HEK293 (cell line): ENCODE data around the gene SCN7A.

Experiments
- CTCF ChIA-PET: fragments of 350-600 bp; formaldehyde crosslinking; extraction: SDS; loops from one replicate; lab custom pipeline; 2021; ENCODE audit warnings: antibody characterized with exemption; lab: Yijun Ruan, JAX
- POLR2A ChIA-PET: fragments of 300-600 bp; formaldehyde crosslinking; extraction: SDS; loops from one replicate; lab custom pipeline; 2020; ENCODE audit warnings: antibody characterized with exemption, inconsistent platforms; lab: Yijun Ruan, JAX
- H3K27ac ChIP-seq: fragments of 200-500 bp; sonication (Bioruptor generic); 2 replicates; pipeline ENCODE4 v1.5.1; 2014; ENCODE audit warnings: low read depth, low read length, control low read depth, inconsistent platforms; ENCODE audit errors: extremely low read depth
- H3K36me3 ChIP-seq, 2 experiments: fragments of 200-500 bp in 1 of 2; sonication (Bioruptor generic) in 1 of 2; 1 replicate in 1 of 2; 2 replicates in 1 of 2; pipeline ENCODE4 v1.5.1; 2014 to 2017; ENCODE audit warnings: inconsistent platforms in 2 of 2, low read length in 2 of 2; ENCODE audit not compliant: control insufficient read depth in 2 of 2, insufficient read depth in 1 of 2
- H3K4me1 ChIP-seq: fragments of 200-500 bp; sonication (Bioruptor generic); 2 replicates; pipeline ENCODE4 v1.5.1; 2014; ENCODE audit warnings: mild to moderate bottlenecking, low read length, inconsistent platforms; ENCODE audit not compliant: control insufficient read depth, insufficient read depth
- H3K4me3 ChIP-seq: 2 replicates; pipeline ENCODE4 v1.5.1; 2011; ENCODE audit warnings: low read depth, mild to moderate bottlenecking, control low read depth, low read length, moderate library complexity
- H3K9me3 ChIP-seq: fragments of 200-500 bp; sonication (Bioruptor generic); 2 replicates; pipeline ENCODE4 v1.5.1; 2014; ENCODE audit warnings: low read depth, low read length, inconsistent platforms; ENCODE audit not compliant: control insufficient read depth, insufficient read depth
- HOXC10 ChIP-seq: sonication (generic); formaldehyde crosslinking; IDR thresholded peaks from 2 replicates; pipeline ENCODE4 v1.8.1; 2023; ENCODE audit warnings: mild to moderate bottlenecking, missing genetic modification reagents
- IKZF3 ChIP-seq: fragments of 450-650 bp; IDR thresholded peaks from 2 replicates; pipeline ENCODE4 v1.5.0; 2018; ENCODE audit warnings: missing biosample characterization, mild to moderate bottlenecking, missing genetic modification characterization, moderate library complexity
- KLF10 ChIP-seq: fragments of 450-650 bp; IDR thresholded peaks from 2 replicates; pipeline ENCODE4 v1.5.1; 2018; ENCODE audit warnings: missing biosample characterization, mild to moderate bottlenecking, missing genetic modification characterization
- MEIS1 ChIP-seq: sonication (generic); formaldehyde crosslinking; IDR thresholded peaks from 2 replicates; pipeline ENCODE4 v1.8.1; 2022; ENCODE audit warnings: missing genetic modification reagents, mild to moderate bottlenecking, borderline replicate concordance
- MYNN ChIP-seq: fragments of 450-650 bp; formaldehyde crosslinking; IDR thresholded peaks from 2 replicates; pipeline ENCODE4 v1.5.1; 2016; ENCODE audit warnings: missing biosample characterization, missing genetic modification characterization, borderline replicate concordance
- MZF1 ChIP-seq: fragments of 450-650 bp; formaldehyde crosslinking; IDR thresholded peaks from 2 replicates; pipeline ENCODE4 v1.5.1; 2017; ENCODE audit warnings: missing biosample characterization, missing genetic modification characterization, borderline replicate concordance
- SCRT2 ChIP-seq: fragments of 450-650 bp; formaldehyde crosslinking; IDR thresholded peaks from 2 replicates; pipeline ENCODE4 v1.5.1; 2016; ENCODE audit warnings: missing biosample characterization, missing genetic modification characterization
- ZBTB20 ChIP-seq: fragments of 450-650 bp; formaldehyde crosslinking; IDR thresholded peaks from 2 replicates; pipeline ENCODE4 v1.5.1; 2016; ENCODE audit warnings: missing biosample characterization, missing genetic modification characterization
- ZFP69B ChIP-seq: fragments of 450-650 bp; formaldehyde crosslinking; IDR thresholded peaks from 2 replicates; pipeline ENCODE4 v1.5.1; 2016; ENCODE audit warnings: missing biosample characterization, missing genetic modification characterization
- ZNF10 ChIP-seq: fragments of 450-650 bp; formaldehyde crosslinking; IDR thresholded peaks from 2 replicates; pipeline ENCODE4 v1.5.1; 2017; ENCODE audit warnings: missing biosample characterization, missing genetic modification characterization
- ZNF140 ChIP-seq: fragments of 450-650 bp; formaldehyde crosslinking; IDR thresholded peaks from 2 replicates; pipeline ENCODE4 v1.5.1; 2016; ENCODE audit warnings: missing biosample characterization, missing genetic modification characterization
- ZNF16 ChIP-seq: fragments of 450-650 bp; formaldehyde crosslinking; IDR thresholded peaks from 2 replicates; pipeline ENCODE4 v1.5.1; 2016; ENCODE audit warnings: low read depth, missing biosample characterization, missing genetic modification characterization
- ZNF501 ChIP-seq: fragments of 450-650 bp; formaldehyde crosslinking; IDR thresholded peaks from 2 replicates; pipeline ENCODE4 v1.5.1; 2016; ENCODE audit warnings: missing biosample characterization, missing genetic modification characterization
- ZNF510 ChIP-seq: fragments of 450-650 bp; formaldehyde crosslinking; IDR thresholded peaks from 2 replicates; pipeline ENCODE4 v1.5.1; 2018; ENCODE audit warnings: mild to moderate bottlenecking, missing genetic modification characterization, missing biosample characterization; ENCODE audit not compliant: insufficient replicate concordance
- ZNF514 ChIP-seq: fragments of 450-650 bp; formaldehyde crosslinking; IDR thresholded peaks from 2 replicates; pipeline ENCODE4 v1.5.1; 2016; ENCODE audit warnings: missing biosample characterization, missing genetic modification characterization
- ZNF530 ChIP-seq: fragments of 450-650 bp; formaldehyde crosslinking; IDR thresholded peaks from 2 replicates; pipeline ENCODE4 v1.5.1; 2016; ENCODE audit warnings: low read depth, missing biosample characterization, missing genetic modification characterization
- ZNF571 ChIP-seq: fragments of 450-650 bp; formaldehyde crosslinking; IDR thresholded peaks from 2 replicates; pipeline ENCODE4 v1.5.0; 2017; ENCODE audit warnings: missing biosample characterization, missing genetic modification characterization
- ZNF621 ChIP-seq: fragments of 450-650 bp; formaldehyde crosslinking; IDR thresholded peaks from 2 replicates; pipeline ENCODE4 v1.5.1; 2017; ENCODE audit warnings: missing biosample characterization, missing genetic modification characterization
- ZNF660 ChIP-seq: fragments of 450-650 bp; IDR thresholded peaks from 2 replicates; pipeline ENCODE4 v1.5.1; 2018; ENCODE audit warnings: missing biosample characterization, mild to moderate bottlenecking, missing genetic modification characterization
- ZNF701 ChIP-seq: fragments of 450-650 bp; formaldehyde crosslinking; IDR thresholded peaks from 2 replicates; pipeline ENCODE4 v1.5.1; 2016; ENCODE audit warnings: missing biosample characterization, missing genetic modification characterization
- ZNF707 ChIP-seq: fragments of 450-650 bp; formaldehyde crosslinking; IDR thresholded peaks from 2 replicates; pipeline ENCODE4 v1.5.1; 2016; ENCODE audit warnings: missing biosample characterization, missing genetic modification characterization
- ZNF830 ChIP-seq: fragments of 450-650 bp; IDR thresholded peaks from 2 replicates; pipeline ENCODE4 v1.5.0; 2018; ENCODE audit warnings: missing biosample characterization, missing genetic modification characterization, low read depth, mild to moderate bottlenecking, moderate library complexity
- TF ChIP-seq, protein P1 (sequence below): fragments of 450-650 bp; formaldehyde crosslinking; IDR thresholded peaks from 2 replicates; pipeline ENCODE4 v1.5.1; 2017; ENCODE audit warnings: missing biosample characterization, mild to moderate bottlenecking, missing genetic modification characterization, moderate library complexity
- TF ChIP-seq, protein P2 (sequence below): fragments of 450-650 bp; formaldehyde crosslinking; IDR thresholded peaks from 2 replicates; pipeline ENCODE4 v1.5.1; 2017; ENCODE audit warnings: missing biosample characterization, missing genetic modification characterization
- TF ChIP-seq, protein P3 (sequence below): fragments of 450-650 bp; formaldehyde crosslinking; conservative IDR thresholded peaks from 2 replicates; pipeline ENCODE4 v1.5.1; 2016; ENCODE audit warnings: low read depth, missing biosample characterization, missing genetic modification characterization
- TF ChIP-seq, protein P4 (sequence below): fragments of 450-650 bp; formaldehyde crosslinking; IDR thresholded peaks from 2 replicates; pipeline ENCODE4 v1.5.1; 2016; ENCODE audit warnings: missing biosample characterization, missing genetic modification characterization

Gene SCN7A

DNA sequence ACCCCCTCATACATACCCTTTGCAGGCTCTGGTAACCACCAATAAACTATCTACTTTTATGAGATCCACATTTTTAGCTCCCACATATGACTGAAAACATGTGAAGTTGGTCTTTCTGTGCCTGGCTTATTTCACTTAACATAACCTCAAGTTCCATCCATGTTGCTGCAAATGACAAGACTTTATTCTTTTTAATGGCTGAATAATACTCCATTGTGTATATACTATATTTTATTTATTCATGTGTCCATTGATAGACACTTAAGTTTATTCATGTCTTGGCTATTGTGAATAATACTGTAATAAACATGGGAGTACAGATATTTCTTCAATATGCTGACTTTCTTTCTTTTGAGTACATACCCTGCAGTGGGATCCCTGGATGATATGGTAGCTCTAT, 45.9 kb downstream of the SCN7A start (continued):
- TF ChIP-seq, protein P1, sequence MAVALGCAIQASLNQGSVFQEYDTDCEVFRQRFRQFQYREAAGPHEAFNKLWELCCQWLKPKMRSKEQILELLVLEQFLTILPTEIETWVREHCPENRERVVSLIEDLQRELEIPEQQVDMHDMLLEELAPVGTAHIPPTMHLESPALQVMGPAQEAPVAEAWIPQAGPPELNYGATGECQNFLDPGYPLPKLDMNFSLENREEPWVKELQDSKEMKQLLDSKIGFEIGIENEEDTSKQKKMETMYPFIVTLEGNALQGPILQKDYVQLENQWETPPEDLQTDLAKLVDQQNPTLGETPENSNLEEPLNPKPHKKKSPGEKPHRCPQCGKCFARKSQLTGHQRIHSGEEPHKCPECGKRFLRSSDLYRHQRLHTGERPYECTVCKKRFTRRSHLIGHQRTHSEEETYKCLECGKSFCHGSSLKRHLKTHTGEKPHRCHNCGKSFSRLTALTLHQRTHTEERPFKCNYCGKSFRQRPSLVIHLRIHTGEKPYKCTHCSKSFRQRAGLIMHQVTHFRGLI (tag by site-specific recombination), result no peak
- no peak for TF ChIP-seq SCRT2 (tag by site-specific recombination)
- no peak for TF ChIP-seq HOXC10 (CRISPR knock-in tag)
- TF ChIP-seq ZNF501, result no peak
- TF ChIP-seq ZFP69B (tag by site-specific recombination), result no peak
- TF ChIP-seq, all 188 proteins: peak for 0

DNA sequence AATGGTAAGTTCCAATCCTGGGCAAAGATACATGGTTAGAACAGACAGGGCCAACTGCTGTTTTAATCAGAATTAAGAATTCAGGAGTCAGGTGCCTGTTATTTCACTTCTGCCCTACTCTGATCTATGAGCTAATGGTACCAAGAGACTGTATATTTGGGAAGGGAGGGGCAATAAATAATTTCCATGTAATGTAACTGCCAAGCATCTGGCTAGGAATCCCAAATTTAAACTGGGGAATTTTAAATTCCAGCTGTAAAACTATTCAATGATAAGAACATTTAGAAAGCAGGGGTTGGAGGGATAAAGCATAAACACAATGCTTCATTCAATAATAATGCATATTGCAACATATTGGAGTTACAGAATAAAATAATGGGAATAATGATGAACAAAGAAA, 49.7 kb downstream of the SCN7A start:
- no peak overlapping the region for H3K27ac ChIP-seq
- no peak for TF ChIP-seq ZNF16 (tag by site-specific recombination)
- TF ChIP-seq ZNF10 (tag by site-specific recombination), result no peak
- TF ChIP-seq, all 188 proteins: peak for 0
- Histone ChIP-seq H3K36me3 (no peaks in the 10 kb centered on the region), H3K4me1 (no peaks in the 10 kb centered on the region), H3K9me3 (no peaks in the 10 kb centered on the region), H3K4me3 (no peak overlapping the region)
- POLR2A ChIA-PET, result no interaction called here
- CTCF ChIA-PET, result no interaction called here

DNA sequence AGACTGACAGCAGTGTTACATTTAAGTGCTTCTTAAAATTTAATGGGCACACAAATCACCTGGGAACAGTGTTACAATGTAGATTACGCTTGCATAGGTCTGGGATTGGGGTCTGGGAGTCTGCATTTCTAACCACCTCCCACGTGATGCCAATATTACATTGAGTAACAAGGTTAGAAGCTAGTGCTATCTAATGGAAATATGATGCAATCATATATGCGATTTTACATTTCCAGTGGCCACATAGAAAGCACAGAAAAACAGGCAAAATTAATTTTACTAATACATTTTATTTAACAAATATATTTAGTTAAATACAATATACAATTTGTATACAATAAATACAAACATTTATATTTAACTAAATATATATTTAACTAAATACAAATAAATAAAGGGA, 53.7 kb downstream of the SCN7A start:
- H3K9me3 ChIP-seq, result no peaks in the 10 kb centered on the region
- H3K4me3 ChIP-seq, result no peak overlapping the region
- ChIA-PET CTCF (interaction anchor here (0.7 kb wide), 1 partner anchor 1014 kb away, joined by 3 read pairs; no protein-coding TSS in a partner anchor), POLR2A (no interaction called here)
- no peaks in the 10 kb centered on the region for H3K4me1 ChIP-seq
- H3K27ac ChIP-seq, result no peak overlapping the region
- H3K36me3 ChIP-seq, result no peaks in the 10 kb centered on the region
- TF ChIP-seq MEIS1 (CRISPR knock-in tag), result no peak
- TF ChIP-seq ZNF621 (tag by site-specific recombination), result no peak
- no peak for TF ChIP-seq KLF10
- TF ChIP-seq ZNF660 (tag by site-specific recombination), result no peak
- TF ChIP-seq, protein P1 (tag by site-specific recombination), result no peak
- TF ChIP-seq, protein P2, sequence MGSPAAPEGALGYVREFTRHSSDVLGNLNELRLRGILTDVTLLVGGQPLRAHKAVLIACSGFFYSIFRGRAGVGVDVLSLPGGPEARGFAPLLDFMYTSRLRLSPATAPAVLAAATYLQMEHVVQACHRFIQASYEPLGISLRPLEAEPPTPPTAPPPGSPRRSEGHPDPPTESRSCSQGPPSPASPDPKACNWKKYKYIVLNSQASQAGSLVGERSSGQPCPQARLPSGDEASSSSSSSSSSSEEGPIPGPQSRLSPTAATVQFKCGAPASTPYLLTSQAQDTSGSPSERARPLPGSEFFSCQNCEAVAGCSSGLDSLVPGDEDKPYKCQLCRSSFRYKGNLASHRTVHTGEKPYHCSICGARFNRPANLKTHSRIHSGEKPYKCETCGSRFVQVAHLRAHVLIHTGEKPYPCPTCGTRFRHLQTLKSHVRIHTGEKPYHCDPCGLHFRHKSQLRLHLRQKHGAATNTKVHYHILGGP, result no peak
- TF ChIP-seq MYNN (tag by site-specific recombination), result no peak
- no peak for TF ChIP-seq ZNF510 (tag by site-specific recombination)
- no peak for TF ChIP-seq MZF1
- no peak for TF ChIP-seq ZBTB20 (tag by site-specific recombination)
- TF ChIP-seq ZNF830 (tag by site-specific recombination), result no peak
- no peak for TF ChIP-seq ZNF707
- no peak for TF ChIP-seq ZNF140 (tag by site-specific recombination)
- TF ChIP-seq, protein P3, sequence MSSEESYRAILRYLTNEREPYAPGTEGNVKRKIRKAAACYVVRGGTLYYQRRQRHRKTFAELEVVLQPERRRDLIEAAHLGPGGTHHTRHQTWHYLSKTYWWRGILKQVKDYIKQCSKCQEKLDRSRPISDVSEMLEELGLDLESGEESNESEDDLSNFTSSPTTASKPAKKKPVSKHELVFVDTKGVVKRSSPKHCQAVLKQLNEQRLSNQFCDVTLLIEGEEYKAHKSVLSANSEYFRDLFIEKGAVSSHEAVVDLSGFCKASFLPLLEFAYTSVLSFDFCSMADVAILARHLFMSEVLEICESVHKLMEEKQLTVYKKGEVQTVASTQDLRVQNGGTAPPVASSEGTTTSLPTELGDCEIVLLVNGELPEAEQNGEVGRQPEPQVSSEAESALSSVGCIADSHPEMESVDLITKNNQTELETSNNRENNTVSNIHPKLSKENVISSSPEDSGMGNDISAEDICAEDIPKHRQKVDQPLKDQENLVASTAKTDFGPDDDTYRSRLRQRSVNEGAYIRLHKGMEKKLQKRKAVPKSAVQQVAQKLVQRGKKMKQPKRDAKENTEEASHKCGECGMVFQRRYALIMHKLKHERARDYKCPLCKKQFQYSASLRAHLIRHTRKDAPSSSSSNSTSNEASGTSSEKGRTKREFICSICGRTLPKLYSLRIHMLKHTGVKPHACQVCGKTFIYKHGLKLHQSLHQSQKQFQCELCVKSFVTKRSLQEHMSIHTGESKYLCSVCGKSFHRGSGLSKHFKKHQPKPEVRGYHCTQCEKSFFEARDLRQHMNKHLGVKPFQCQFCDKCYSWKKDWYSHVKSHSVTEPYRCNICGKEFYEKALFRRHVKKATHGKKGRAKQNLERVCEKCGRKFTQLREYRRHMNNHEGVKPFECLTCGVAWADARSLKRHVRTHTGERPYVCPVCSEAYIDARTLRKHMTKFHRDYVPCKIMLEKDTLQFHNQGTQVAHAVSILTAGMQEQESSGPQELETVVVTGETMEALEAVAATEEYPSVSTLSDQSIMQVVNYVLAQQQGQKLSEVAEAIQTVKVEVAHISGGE (tag by site-specific recombination), result no peak
- no peak for TF ChIP-seq ZNF514 (tag by site-specific recombination)
- no peak for TF ChIP-seq ZNF701 (tag by site-specific recombination)
- no peak for TF ChIP-seq ZNF571 (tag by site-specific recombination)
- TF ChIP-seq ZNF530, result no peak
- TF ChIP-seq IKZF3, result no peak
- TF ChIP-seq, protein P4, sequence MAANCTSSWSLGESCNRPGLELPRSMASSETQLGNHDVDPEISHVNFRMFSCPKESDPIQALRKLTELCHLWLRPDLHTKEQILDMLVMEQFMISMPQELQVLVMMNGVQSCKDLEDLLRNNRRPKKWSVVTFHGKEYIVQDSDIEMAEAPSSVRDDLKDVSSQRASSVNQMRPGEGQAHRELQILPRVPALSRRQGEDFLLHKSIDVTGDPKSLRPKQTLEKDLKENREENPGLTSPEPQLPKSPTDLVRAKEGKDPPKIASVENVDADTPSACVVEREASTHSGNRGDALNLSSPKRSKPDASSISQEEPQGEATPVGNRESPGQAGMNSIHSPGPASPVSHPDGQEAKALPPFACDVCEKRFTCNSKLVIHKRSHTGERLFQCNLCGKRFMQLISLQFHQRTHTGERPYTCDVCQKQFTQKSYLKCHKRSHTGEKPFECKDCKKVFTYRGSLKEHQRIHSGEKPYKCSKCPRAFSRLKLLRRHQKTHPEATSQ, result no peak
